NCI-H2107 treated with DMSO at 0.1 percent for 48 hours (cell line): ENCODE results near the gene SLC46A1.

ENCODE experiments used
- DNase-seq: peaks from one replicate; lab custom pipeline; 2025; ENCODE audit not compliant: unreplicated experiment; lab: John Stamatoyannopoulos, UW

SLC46A1 gene

GRCh38 chr17:28404461-28404811 is 1.6 kb downstream of the SLC46A1 start:
- no peak for DNase-seq

GRCh38 chr17:28404007-28404406 is 2.0 kb downstream of the SLC46A1 start:
- no peak for DNase-seq

GRCh38 chr17:28402844-28403243 is 3.2 kb downstream of the SLC46A1 start:
- DNase-seq = no peak

- DNase-seq = no peak
Measured at GRCh38 chr17:28402224-28402630, 3.8 kb downstream of the SLC46A1 start.

GRCh38 chr17:28399808-28400207 is 6.2 kb downstream of the SLC46A1 start:
- DNase-seq = no peak

GRCh38 chr17:28398280-28398981 is 7.6 kb downstream of the SLC46A1 start:
- DNase-seq = no peak

GRCh38 chr17:28397687-28398279 is 8.2 kb downstream of the SLC46A1 start:
- DNase-seq = no peak

GRCh38 chr17:28397275-28397674 is 8.7 kb downstream of the SLC46A1 start:
- DNase-seq = no peak

GRCh38 chr17:28396635-28397239 is 9.3 kb downstream of the SLC46A1 start:
- no peak for DNase-seq

GRCh38 chr17:28395968-28396367 is 10.0 kb downstream of the SLC46A1 start:
- no peak for DNase-seq

GRCh38 chr17:28395426-28395825 is 10.6 kb downstream of the SLC46A1 start:
- no peak for DNase-seq

- DNase-seq = no peak
Measured at GRCh38 chr17:28394337-28395116, 11.5 kb downstream of the SLC46A1 start.

- DNase-seq = no peak
Measured at GRCh38 chr17:28392491-28392890, 13.5 kb downstream of the SLC46A1 start.

GRCh38 chr17:28391401-28391800 is 14.6 kb downstream of the SLC46A1 start:
- no peak for DNase-seq

- DNase-seq = no peak
Measured at GRCh38 chr17:28390984-28391383, 15.0 kb downstream of the SLC46A1 start.

- DNase-seq = no peak
Measured at GRCh38 chr17:28390563-28390962, 15.4 kb downstream of the SLC46A1 start.

- no peak for DNase-seq
Measured at GRCh38 chr17:28390141-28390540, 15.9 kb downstream of the SLC46A1 start.

- no peak for DNase-seq
Measured at GRCh38 chr17:28388106-28388505, 17.9 kb downstream of the SLC46A1 start.

- DNase-seq = no peak
Measured at GRCh38 chr17:28386391-28386790, 19.6 kb downstream of the SLC46A1 start.

- no peak for DNase-seq
Measured at GRCh38 chr17:28385406-28385805, 20.6 kb downstream of the SLC46A1 start.

GRCh38 chr17:28385037-28385400 is 21.0 kb downstream of the SLC46A1 start:
- no peak for DNase-seq
